HG03571 (cell line): ENCODE data around the gene SFMBT1.
A peak's percentile ranks its signal among the peaks of the same experiment; 100 is the strongest.

Experiments used
- ATAC-seq: cut with Tn5 transposase; IDR thresholded peaks from one replicate; pipeline ENCODE4 v1.9.1; 2021; ENCODE audit not compliant: unreplicated experiment

The SFMBT1 gene

GRCh38 chr3:52925405-52926313, 120.2 kb downstream of the SFMBT1 start:
- ATAC-seq, result no peak

GRCh38 chr3:52923963-52924362, 121.9 kb downstream of the SFMBT1 start:
- no peak for ATAC-seq

- no peak for ATAC-seq
Measured at GRCh38 chr3:52920841-52921240, 125.0 kb downstream of the SFMBT1 start.

- ATAC-seq, result no peak
Measured at GRCh38 chr3:52917044-52917443, 128.8 kb downstream of the SFMBT1 start.

- ATAC-seq, result no peak
Measured at GRCh38 chr3:52915294-52915693, 130.6 kb downstream of the SFMBT1 start.

GRCh38 chr3:52912885-52913731, 132.8 kb downstream of the SFMBT1 start:
- no peak for ATAC-seq

- ATAC-seq, result no peak
Measured at GRCh38 chr3:52910823-52911222, 135.1 kb downstream of the SFMBT1 start.

- ATAC-seq, result no peak
Measured at GRCh38 chr3:52907497-52907896, 138.4 kb downstream of the SFMBT1 start.

- no peak for ATAC-seq
Measured at GRCh38 chr3:52904552-52904951, 141.3 kb downstream of the SFMBT1 start.

- ATAC-seq, result no peak
Measured at GRCh38 chr3:52904000-52904399, 141.9 kb downstream of the SFMBT1 start.

GRCh38 chr3:52897130-52898122, 148.4 kb downstream of the SFMBT1 start, which contains the start of gene STIMATE:
STIMATE (minus strand) TSS chr3:52897548; CDS start chr3:52897450, 98 bp downstream.
- ATAC-seq, result peak; percentile 84

- no peak for ATAC-seq
Measured at GRCh38 chr3:52896613-52897012, 149.3 kb downstream of the SFMBT1 start.

GRCh38 chr3:52896151-52896550, 149.7 kb downstream of the SFMBT1 start:
- ATAC-seq, result no peak

- ATAC-seq, result no peak
Measured at GRCh38 chr3:52895418-52895817, 150.5 kb downstream of the SFMBT1 start.

- ATAC-seq, result no peak
Measured at GRCh38 chr3:52894756-52895155, 151.1 kb downstream of the SFMBT1 start.

- ATAC-seq, result no peak
Measured at GRCh38 chr3:52893723-52894122, 152.2 kb downstream of the SFMBT1 start.

- ATAC-seq, result no peak
Measured at GRCh38 chr3:52892625-52893311, 153.1 kb downstream of the SFMBT1 start.

- no peak for ATAC-seq
Measured at GRCh38 chr3:52892290-52892624, 153.6 kb downstream of the SFMBT1 start.

- ATAC-seq, result no peak
Measured at GRCh38 chr3:52891615-52892081, 154.2 kb downstream of the SFMBT1 start.

- ATAC-seq, result no peak
Measured at GRCh38 chr3:52891164-52891563, 154.7 kb downstream of the SFMBT1 start.
